ENCODE data around the gene ROR2.

Gene ROR2

DNA sequence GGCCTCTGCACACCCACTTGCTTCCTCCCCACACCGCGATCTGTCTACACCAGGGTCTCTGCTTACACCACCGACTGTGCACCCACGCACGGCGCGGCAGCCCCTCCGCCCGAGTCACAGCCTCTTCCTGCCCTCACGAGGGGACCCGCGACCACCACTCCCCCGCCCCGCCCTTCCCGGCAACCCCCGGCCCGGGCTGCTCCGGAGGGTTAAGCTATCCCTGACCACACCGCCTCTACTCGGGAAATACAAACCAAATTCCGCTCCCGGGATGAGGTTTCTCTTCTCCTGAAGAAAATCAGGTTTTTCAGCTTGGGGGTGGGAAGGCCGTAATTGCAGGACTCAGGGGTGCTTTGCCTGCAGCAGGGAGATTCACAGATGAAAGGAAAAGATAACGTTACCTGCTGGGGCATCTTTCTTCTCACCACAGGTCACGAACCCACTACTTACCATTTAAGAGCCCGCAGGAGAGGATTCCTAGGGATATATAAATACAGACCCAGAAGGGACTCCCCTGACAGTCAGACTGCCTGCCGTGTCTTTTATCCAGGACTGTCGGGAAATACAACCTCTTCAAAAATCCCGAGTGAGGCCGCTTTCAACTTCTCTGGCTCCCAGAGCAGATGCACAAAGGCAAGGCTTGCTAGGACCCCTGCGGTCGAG, 63.5 kb downstream of the ROR2 start:
- no peaks in the 10 kb centered on the region for H3K36me3 ChIP-seq (ENCODE audit: insufficient read depth, low read length)
- no peak overlapping the region for H3K4me3 ChIP-seq (ENCODE audit: low read length, poor library complexity, severe bottlenecking)
- H3K4me1 ChIP-seq (ENCODE audit: insufficient read depth, low read length, poor library complexity, severe bottlenecking): no peaks in the 10 kb centered on the region
- H3K9me2 ChIP-seq (replicated peaks; ENCODE audit: low read depth, low read length): no peaks in the 10 kb centered on the region
- H3K9me3 ChIP-seq (ENCODE audit: insufficient read depth, low read depth, low read length): no peaks in the 10 kb centered on the region
- H2AFZ ChIP-seq (ENCODE audit: low read length): no peak overlapping the region
- H3K27me3 ChIP-seq (ENCODE audit: insufficient read depth, low read length, poor library complexity, severe bottlenecking): no peaks in the 10 kb centered on the region
- H3K4me2 ChIP-seq (ENCODE audit: low read depth, low read length, poor library complexity, severe bottlenecking): no peak overlapping the region
- no peaks in the 10 kb centered on the region for H3K79me2 ChIP-seq (ENCODE audit: insufficient read depth, low read length)
- H4K20me1 ChIP-seq (ENCODE audit: insufficient read depth, low read length, poor library complexity, severe bottlenecking): no peaks in the 10 kb centered on the region
- no peak overlapping the region for H3K9ac ChIP-seq (ENCODE audit: low read depth, low read length, poor library complexity, severe bottlenecking)
- no peaks in the 10 kb centered on the region for H3F3A ChIP-seq (ENCODE audit: low read depth)
- TF ChIP-seq EZH2phosphoT487 (IDR thresholded peaks at IDR 0.05; ENCODE audit: borderline replicate concordance) (no peak), CTCF (conservative IDR thresholded peaks at IDR 0.05; ENCODE audit: low read length) (no peak)

- no peaks in the 10 kb centered on the region for H3K79me2 ChIP-seq (ENCODE audit: insufficient read depth, low read length)
- H3F3A ChIP-seq (ENCODE audit: low read depth): no peaks in the 10 kb centered on the region
- no peaks in the 10 kb centered on the region for H3K4me1 ChIP-seq (ENCODE audit: insufficient read depth, low read length, poor library complexity, severe bottlenecking)
- no peak overlapping the region for H3K4me3 ChIP-seq (ENCODE audit: low read length, poor library complexity, severe bottlenecking)
- H4K20me1 ChIP-seq (ENCODE audit: insufficient read depth, low read length, poor library complexity, severe bottlenecking): no peaks in the 10 kb centered on the region
- no peak overlapping the region for H3K4me2 ChIP-seq (ENCODE audit: low read depth, low read length, poor library complexity, severe bottlenecking)
- no peak overlapping the region for H3K9ac ChIP-seq (ENCODE audit: low read depth, low read length, poor library complexity, severe bottlenecking)
- no peaks in the 10 kb centered on the region for H3K9me2 ChIP-seq (replicated peaks; ENCODE audit: low read depth, low read length)
- H3K9me3 ChIP-seq (ENCODE audit: insufficient read depth, low read depth, low read length): no peaks in the 10 kb centered on the region
- no peak overlapping the region for H2AFZ ChIP-seq (ENCODE audit: low read length)
- H3K36me3 ChIP-seq (ENCODE audit: insufficient read depth, low read length): no peaks in the 10 kb centered on the region
- no peaks in the 10 kb centered on the region for H3K27me3 ChIP-seq (ENCODE audit: insufficient read depth, low read length, poor library complexity, severe bottlenecking)
- TF ChIP-seq EZH2phosphoT487 (IDR thresholded peaks at IDR 0.05; ENCODE audit: borderline replicate concordance) (no peak), CTCF (conservative IDR thresholded peaks at IDR 0.05; ENCODE audit: low read length) (no peak)
These were observed 64.1 kb downstream of the ROR2 start for GRCh38 chr9:91885746-91886413.

DNA sequence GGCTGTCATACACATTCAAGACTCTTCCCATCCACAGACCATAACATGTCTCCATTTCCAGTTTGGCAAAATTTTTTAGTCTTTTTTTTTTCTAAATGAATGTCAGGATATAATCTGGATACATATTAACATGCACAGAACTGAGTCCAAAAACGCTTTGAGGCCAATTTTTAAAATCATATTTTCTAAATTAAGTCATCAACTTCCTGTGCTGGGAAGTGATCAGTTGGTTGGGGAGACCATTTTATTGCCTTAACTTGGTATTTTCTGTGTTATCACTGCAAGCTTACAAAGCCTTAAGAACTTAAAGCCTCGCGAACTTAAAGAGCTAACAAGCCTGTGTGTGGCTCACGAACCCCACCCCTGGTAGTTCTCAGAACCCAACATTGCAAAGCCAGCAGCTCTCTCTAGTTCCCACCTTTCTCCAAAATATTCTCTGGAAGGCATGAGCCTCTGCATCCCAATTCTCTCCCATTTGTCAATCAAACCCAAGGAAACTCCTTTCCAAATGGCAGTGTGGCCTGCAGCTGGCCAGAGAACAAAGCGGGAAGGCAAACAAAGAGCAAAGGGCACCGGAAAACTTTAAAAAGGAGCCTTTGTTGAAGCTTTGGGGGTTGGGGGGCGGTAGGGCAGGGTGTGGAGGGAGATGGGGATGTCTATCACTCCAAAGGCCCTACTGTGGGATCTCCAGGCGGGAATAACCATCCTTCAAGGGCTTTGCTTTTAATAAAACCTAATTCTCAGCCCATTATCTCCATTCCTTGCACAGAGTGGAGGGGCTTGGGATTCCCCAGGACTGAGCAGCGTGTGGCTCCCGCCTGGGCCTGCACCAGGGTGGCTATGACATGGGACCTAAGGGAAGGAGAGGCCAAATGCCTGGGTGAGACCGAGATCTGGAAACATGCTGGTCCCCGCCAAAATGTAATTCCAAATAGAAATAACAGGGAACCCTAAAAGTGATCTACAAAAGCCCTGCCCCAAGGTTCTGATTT, 65.0 kb downstream of the ROR2 start:
- Histone ChIP-seq H3K27me3 (ENCODE audit: insufficient read depth, low read length, poor library complexity, severe bottlenecking) (no peaks in the 10 kb centered on the region), H3K4me3 (ENCODE audit: low read length, poor library complexity, severe bottlenecking) (no peak overlapping the region)
- TF ChIP-seq CTCF (conservative IDR thresholded peaks at IDR 0.05; ENCODE audit: low read length) (no peak), EZH2phosphoT487 (IDR thresholded peaks at IDR 0.05; ENCODE audit: borderline replicate concordance) (no peak)

More for the DNA sequence above, 65.0 kb downstream of the ROR2 start:
- H2AFZ ChIP-seq (ENCODE audit: low read length): no peak overlapping the region
- H3K9me3 ChIP-seq (ENCODE audit: insufficient read depth, low read depth, low read length): no peaks in the 10 kb centered on the region
- no peaks in the 10 kb centered on the region for H4K20me1 ChIP-seq (ENCODE audit: insufficient read depth, low read length, poor library complexity, severe bottlenecking)
- no peaks in the 10 kb centered on the region for H3F3A ChIP-seq (ENCODE audit: low read depth)
- no peaks in the 10 kb centered on the region for H3K9me2 ChIP-seq (replicated peaks; ENCODE audit: low read depth, low read length)
- no peaks in the 10 kb centered on the region for H3K79me2 ChIP-seq (ENCODE audit: insufficient read depth, low read length)
- no peaks in the 10 kb centered on the region for H3K36me3 ChIP-seq (ENCODE audit: insufficient read depth, low read length)
- H3K4me1 ChIP-seq (ENCODE audit: insufficient read depth, low read length, poor library complexity, severe bottlenecking): no peaks in the 10 kb centered on the region
- no peak overlapping the region for H3K4me2 ChIP-seq (ENCODE audit: low read depth, low read length, poor library complexity, severe bottlenecking)
- H3K9ac ChIP-seq (ENCODE audit: low read depth, low read length, poor library complexity, severe bottlenecking): no peak overlapping the region
